Measurements from ENCODE around the gene DVL2.

DVL2 gene

GRCh38 chr17:7256766-7257456 lies 22.6 kb upstream of the DVL2 start:
- Histone ChIP-seq H3K27me3 (peaks cover 33% of the 10 kb centered on the region), H3K4me1 (peaks cover 24% of the 10 kb centered on the region), H4K20me1 (peaks cover 35% of the 10 kb centered on the region), H3K4me3 (no peak overlapping the region), H3K9me3 (no peaks in the 10 kb centered on the region), H3K27ac (no peak overlapping the region), H3K9ac (no peak overlapping the region), H3K36me3 (peaks cover 66% of the 10 kb centered on the region), H3K4me2 (no peak overlapping the region)
- no peak for TF ChIP-seq Cebpa-rat (IDR thresholded peaks at IDR 0.05)

DNA sequence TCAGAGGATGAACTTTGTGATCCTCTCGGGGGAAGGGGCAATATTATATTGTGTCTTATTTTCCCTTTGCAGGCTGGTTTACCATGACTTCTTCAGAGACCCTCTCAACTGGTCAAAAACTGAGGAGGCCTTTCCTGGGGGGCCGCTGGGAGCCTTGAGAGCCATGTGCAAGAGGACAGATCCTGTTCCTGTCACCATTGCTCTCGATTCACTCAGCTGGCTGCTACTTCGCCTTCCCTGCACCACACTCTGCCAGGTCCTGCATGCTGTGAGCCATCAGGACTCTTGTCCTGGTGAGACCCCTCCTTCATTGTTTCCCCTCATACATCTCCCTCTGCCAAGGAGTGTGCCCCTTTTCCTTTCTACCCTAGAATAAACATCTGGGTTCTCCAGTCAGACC lies 20.2 kb upstream of the DVL2 start:
- Histone ChIP-seq H3K9ac (no peak overlapping the region), H3K4me1 (peaks cover 21% of the 10 kb centered on the region), H4K20me1 (peaks cover 25% of the 10 kb centered on the region), H3K4me3 (no peak overlapping the region), H3K36me3 (peaks cover 57% of the 10 kb centered on the region), H3K27me3 (peaks cover 9% of the 10 kb centered on the region), H3K4me2 (no peak overlapping the region), H3K9me3 (no peaks in the 10 kb centered on the region), H3K27ac (no peak overlapping the region)
- no peak for TF ChIP-seq Cebpa-rat (IDR thresholded peaks at IDR 0.05)

DNA sequence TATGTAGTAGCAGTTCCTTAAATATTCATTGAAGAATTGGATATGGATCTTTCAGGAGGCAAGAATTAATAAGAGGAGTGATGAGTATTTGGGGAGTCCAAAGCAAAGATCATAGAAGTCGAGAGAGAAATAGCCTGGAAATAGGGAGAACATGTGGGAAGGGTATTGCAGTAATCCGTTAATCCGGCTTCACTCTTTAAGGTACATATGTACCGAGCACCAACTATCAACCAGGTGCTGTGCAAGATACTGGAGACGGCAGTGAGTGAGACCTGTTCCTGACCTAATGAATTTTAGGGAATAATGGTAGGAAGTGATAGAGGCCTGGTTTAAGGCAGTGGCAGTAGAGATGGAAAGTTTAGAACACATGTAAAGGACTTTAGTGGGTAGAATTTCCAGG lies 18.8 kb upstream of the DVL2 start:
- peaks cover 29% of the 10 kb centered on the region for H4K20me1 ChIP-seq
- no peaks in the 10 kb centered on the region for H3K27me3 ChIP-seq
- no peaks in the 10 kb centered on the region for H3K9me3 ChIP-seq
- H3K4me2 ChIP-seq = peak overlapping the region; percentile 81
- H3K36me3 ChIP-seq = peaks cover 47% of the 10 kb centered on the region
- H3K9ac ChIP-seq = peak overlapping the region; percentile 94
- no peak for TF ChIP-seq Cebpa-rat (IDR thresholded peaks at IDR 0.05)
- peak overlapping the region; percentile 90 for H3K27ac ChIP-seq
- H3K4me3 ChIP-seq = peak overlapping the region; percentile 81
- H3K4me1 ChIP-seq = peaks cover 35% of the 10 kb centered on the region

GRCh38 chr17:7252176-7253043 lies 18.1 kb upstream of the DVL2 start, which contains the start of gene ELP5:
ELP5 (plus strand) TSS chr17:7252215; CDS start chr17:7252551, 336 bp downstream.
- Histone ChIP-seq H3K36me3 (peaks cover 41% of the 10 kb centered on the region), H3K9me3 (no peaks in the 10 kb centered on the region), H3K27ac (peak within 1 kb of the TSS; percentile 90), H3K4me2 (peak within 1 kb of the TSS; percentile 99), H3K4me3 (peak within 1 kb of the TSS; percentile 81), H3K27me3 (no peaks in the 10 kb centered on the region), H4K20me1 (peaks cover 35% of the 10 kb centered on the region), H3K9ac (peak within 1 kb of the TSS; percentile 94), H3K4me1 (peaks cover 35% of the 10 kb centered on the region)
- no peak for TF ChIP-seq Cebpa-rat (IDR thresholded peaks at IDR 0.05)

GRCh38 chr17:7251661-7252175 lies 17.4 kb upstream of the DVL2 start, which contains the start of gene CTDNEP1:
CTDNEP1 (minus strand) TSS chr17:7251734; CDS start chr17:7251296, 438 bp downstream.
- H3K9ac ChIP-seq = peak within 1 kb of the TSS; percentile 94
- peaks cover 35% of the 10 kb centered on the region for H3K4me1 ChIP-seq
- no peak for TF ChIP-seq Cebpa-rat (IDR thresholded peaks at IDR 0.05)
- H3K27ac ChIP-seq = peak within 1 kb of the TSS; percentile 90
- peak within 1 kb of the TSS; percentile 99 for H3K4me2 ChIP-seq
- H3K9me3 ChIP-seq = no peaks in the 10 kb centered on the region
- H3K36me3 ChIP-seq = peaks cover 41% of the 10 kb centered on the region
- peaks cover 42% of the 10 kb centered on the region for H4K20me1 ChIP-seq
- no peaks in the 10 kb centered on the region for H3K27me3 ChIP-seq
- peak within 1 kb of the TSS; percentile 81 for H3K4me3 ChIP-seq

DNA sequence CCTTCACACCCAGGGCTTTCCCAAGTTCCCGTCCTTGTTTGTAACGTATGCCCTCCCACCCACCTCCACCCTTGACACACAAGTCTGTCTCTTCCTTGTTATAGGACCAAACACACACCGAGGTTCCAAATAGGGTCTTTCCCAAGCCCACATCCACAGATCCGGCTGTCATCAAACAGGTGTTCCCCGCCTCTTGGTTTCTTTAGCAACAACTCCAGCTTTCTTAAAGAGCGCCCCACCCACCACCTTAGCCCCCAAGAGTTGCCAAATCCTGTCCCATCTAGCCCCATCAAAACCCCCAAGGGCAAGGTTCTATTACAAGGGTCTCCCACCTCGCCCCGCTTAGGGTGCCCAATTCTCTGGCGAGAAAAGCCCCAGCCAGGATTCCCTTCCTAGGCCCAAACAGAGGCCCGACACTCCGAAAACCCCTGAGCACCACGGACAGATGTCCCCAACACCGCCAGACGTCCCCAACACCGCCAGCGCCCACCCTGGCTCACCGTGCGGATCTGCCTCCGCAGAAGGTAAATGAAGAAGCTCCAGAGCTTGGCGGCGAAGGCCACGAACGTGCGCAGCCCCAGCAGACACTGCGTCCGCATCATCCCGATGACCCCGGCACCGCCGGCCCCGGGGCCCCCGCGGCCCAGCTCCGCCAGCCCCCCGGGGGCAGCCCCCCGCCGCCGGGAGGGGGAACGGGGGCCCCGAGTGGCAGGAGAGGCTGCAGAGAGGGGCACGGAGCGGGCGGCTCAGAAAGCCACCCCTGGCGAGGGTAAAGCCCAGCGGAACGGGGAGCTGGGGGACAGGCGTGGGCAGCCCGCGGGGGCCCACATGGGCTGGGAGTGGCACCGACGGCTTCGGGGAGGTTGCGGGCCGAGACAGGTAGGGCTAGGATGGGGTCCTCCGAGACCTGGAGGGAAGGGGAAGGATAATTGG lies 16.6 kb upstream of the DVL2 start:
- TF ChIP-seq Cebpa-rat (IDR thresholded peaks at IDR 0.05) = no peak
- H3K4me3 ChIP-seq = peak overlapping the region; percentile 81
- no peaks in the 10 kb centered on the region for H3K27me3 ChIP-seq
- H3K9me3 ChIP-seq = no peaks in the 10 kb centered on the region
- peak overlapping the region; percentile 90 for H3K27ac ChIP-seq
- H3K36me3 ChIP-seq = peaks cover 41% of the 10 kb centered on the region
- H3K4me2 ChIP-seq = peak overlapping the region; percentile 99
- peak overlapping the region; percentile 94 for H3K9ac ChIP-seq
- peaks cover 35% of the 10 kb centered on the region for H3K4me1 ChIP-seq
- peaks cover 50% of the 10 kb centered on the region for H4K20me1 ChIP-seq

DNA sequence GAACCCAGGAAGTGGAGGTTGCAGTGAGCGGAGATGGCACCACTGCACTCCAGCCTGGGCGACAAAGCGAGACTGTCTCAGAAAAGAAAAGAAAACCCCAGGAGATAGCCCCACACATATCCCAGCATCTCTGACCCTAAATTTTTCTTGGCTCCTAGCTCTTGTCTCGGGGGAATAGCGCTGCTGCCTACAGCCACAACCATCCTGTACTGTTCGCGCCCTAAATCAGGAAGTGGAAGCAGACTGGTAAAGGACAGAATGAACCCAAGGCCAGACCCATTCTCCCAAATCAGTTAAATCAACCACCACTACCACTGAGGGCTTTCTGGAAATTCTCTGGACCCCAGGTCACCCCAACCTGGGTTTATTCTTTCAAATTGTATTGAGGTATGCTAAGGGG lies 15.5 kb upstream of the DVL2 start:
- Histone ChIP-seq H4K20me1 (peaks cover 53% of the 10 kb centered on the region), H3K27me3 (no peaks in the 10 kb centered on the region), H3K4me2 (peak overlapping the region; percentile 99), H3K9me3 (no peaks in the 10 kb centered on the region), H3K27ac (peak overlapping the region; percentile 90), H3K36me3 (peaks cover 41% of the 10 kb centered on the region), H3K4me1 (peaks cover 35% of the 10 kb centered on the region), H3K4me3 (peak overlapping the region; percentile 81), H3K9ac (peak overlapping the region; percentile 94)
- TF ChIP-seq Cebpa-rat (IDR thresholded peaks at IDR 0.05) = no peak

- TF ChIP-seq Cebpa-rat (IDR thresholded peaks at IDR 0.05) = no peak
- Histone ChIP-seq H3K4me2 (peak overlapping the region; percentile 99), H3K36me3 (peaks cover 41% of the 10 kb centered on the region), H3K4me3 (peak overlapping the region; percentile 81), H3K9ac (peak overlapping the region; percentile 94), H3K9me3 (no peaks in the 10 kb centered on the region), H3K4me1 (peaks cover 35% of the 10 kb centered on the region), H3K27ac (peak overlapping the region; percentile 90), H4K20me1 (peaks cover 53% of the 10 kb centered on the region), H3K27me3 (no peaks in the 10 kb centered on the region)
These were observed 14.9 kb upstream of the DVL2 start for GRCh38 chr17:7249214-7249613.

DNA sequence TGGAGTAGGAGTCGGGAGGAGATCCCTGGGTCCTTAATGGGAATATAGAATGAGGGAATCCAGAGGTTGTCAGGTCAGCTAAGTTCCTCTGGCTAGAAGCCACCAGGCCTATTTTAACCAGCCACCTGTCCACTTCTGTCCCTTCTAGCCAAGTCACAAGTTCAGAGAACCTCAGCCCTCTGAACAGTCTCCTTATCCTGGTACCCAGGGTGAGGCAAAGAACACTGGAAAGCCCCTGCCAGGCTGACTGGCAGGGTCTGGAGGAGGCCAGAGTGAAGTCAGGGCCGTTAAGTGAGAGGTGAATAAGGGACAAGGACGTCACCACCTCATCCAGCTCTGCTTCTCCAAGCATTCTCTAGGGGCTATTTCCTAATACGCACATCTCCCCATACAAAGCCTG lies 14.5 kb upstream of the DVL2 start:
- H3K4me1 ChIP-seq = peaks cover 35% of the 10 kb centered on the region
- H4K20me1 ChIP-seq = peaks cover 53% of the 10 kb centered on the region
- TF ChIP-seq Cebpa-rat (IDR thresholded peaks at IDR 0.05) = no peak
- H3K9me3 ChIP-seq = no peaks in the 10 kb centered on the region
- peak overlapping the region; percentile 99 for H3K4me2 ChIP-seq
- H3K9ac ChIP-seq = peak overlapping the region; percentile 94
- no peaks in the 10 kb centered on the region for H3K27me3 ChIP-seq
- no peak overlapping the region for H3K4me3 ChIP-seq
- H3K27ac ChIP-seq = peak overlapping the region; percentile 90; the same call in 1 of the 2 replicates
- H3K36me3 ChIP-seq = peaks cover 41% of the 10 kb centered on the region
